ENCODE data around the gene ZFAND5.

DNA sequence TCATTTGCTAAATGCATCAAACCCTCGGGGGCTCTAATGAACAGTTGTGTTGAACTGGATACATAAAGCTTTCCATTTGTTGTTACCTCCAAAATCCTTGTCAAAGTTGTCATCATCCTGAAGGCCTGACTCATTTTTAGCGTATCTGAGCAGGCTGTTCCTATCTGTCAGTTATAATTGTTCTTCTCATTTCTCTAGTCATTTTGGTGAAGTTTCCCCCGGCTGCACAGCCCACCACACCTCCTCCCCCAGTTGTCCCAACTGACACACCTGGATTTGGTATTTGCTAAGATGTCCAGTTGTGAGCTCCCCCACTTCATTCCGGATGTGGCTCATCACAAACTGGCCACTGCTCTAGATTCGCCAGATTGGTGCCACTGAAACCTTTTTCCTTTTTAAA is 27.7 kb downstream of the ZFAND5 start:
- TF ChIP-seq, protein P1, sequence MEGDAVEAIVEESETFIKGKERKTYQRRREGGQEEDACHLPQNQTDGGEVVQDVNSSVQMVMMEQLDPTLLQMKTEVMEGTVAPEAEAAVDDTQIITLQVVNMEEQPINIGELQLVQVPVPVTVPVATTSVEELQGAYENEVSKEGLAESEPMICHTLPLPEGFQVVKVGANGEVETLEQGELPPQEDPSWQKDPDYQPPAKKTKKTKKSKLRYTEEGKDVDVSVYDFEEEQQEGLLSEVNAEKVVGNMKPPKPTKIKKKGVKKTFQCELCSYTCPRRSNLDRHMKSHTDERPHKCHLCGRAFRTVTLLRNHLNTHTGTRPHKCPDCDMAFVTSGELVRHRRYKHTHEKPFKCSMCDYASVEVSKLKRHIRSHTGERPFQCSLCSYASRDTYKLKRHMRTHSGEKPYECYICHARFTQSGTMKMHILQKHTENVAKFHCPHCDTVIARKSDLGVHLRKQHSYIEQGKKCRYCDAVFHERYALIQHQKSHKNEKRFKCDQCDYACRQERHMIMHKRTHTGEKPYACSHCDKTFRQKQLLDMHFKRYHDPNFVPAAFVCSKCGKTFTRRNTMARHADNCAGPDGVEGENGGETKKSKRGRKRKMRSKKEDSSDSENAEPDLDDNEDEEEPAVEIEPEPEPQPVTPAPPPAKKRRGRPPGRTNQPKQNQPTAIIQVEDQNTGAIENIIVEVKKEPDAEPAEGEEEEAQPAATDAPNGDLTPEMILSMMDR (IDR thresholded peaks at IDR 0.05; ENCODE audit: low read depth, low read length, poor library complexity, severe bottlenecking), result no peak
- no peak for TF ChIP-seq EZH2phosphoT487 (IDR thresholded peaks at IDR 0.05; ENCODE audit: borderline replicate concordance, low read length)
